D341Med (cell line): ENCODE data around the gene SETD3.

ENCODE experiments used
- DNase-seq: peaks from one replicate; pipeline ENCODE4 v3.0.0; 2012; ENCODE audit warnings: low spot score

Gene SETD3

GRCh38 chr14:99422228-99423010, 58.2 kb downstream of the SETD3 start:
- no peak for DNase-seq

- DNase-seq: no peak
Observed at GRCh38 chr14:99420711-99421110, 59.9 kb downstream of the SETD3 start.

- no peak for DNase-seq
Observed at GRCh38 chr14:99419905-99420304, 60.8 kb downstream of the SETD3 start.

- no peak for DNase-seq
Observed at GRCh38 chr14:99418242-99418641, 62.4 kb downstream of the SETD3 start.

- DNase-seq: no peak
Observed at GRCh38 chr14:99416909-99417308, 63.8 kb downstream of the SETD3 start.

GRCh38 chr14:99415496-99416281, 65.0 kb downstream of the SETD3 start:
- peak; percentile 71 for DNase-seq

- no peak for DNase-seq
Observed at GRCh38 chr14:99413911-99414310, 66.7 kb downstream of the SETD3 start.

- no peak for DNase-seq
Observed at GRCh38 chr14:99413172-99413571, 67.5 kb downstream of the SETD3 start.

- no peak for DNase-seq
Observed at GRCh38 chr14:99412117-99413061, 68.3 kb downstream of the SETD3 start.

GRCh38 chr14:99410019-99410418, 70.6 kb downstream of the SETD3 start:
- no peak for DNase-seq

- no peak for DNase-seq
Observed at GRCh38 chr14:99408971-99409289, 71.7 kb downstream of the SETD3 start.

GRCh38 chr14:99408286-99408970, 72.2 kb downstream of the SETD3 start:
- DNase-seq: no peak

GRCh38 chr14:99407416-99407815, 73.2 kb downstream of the SETD3 start:
- no peak for DNase-seq

GRCh38 chr14:99402950-99403349, 77.7 kb downstream of the SETD3 start:
- no peak for DNase-seq

GRCh38 chr14:99402285-99402648, 78.4 kb downstream of the SETD3 start:
- no peak for DNase-seq

- DNase-seq: no peak
Observed at GRCh38 chr14:99401621-99402284, 78.9 kb downstream of the SETD3 start.

GRCh38 chr14:99401211-99401610, 79.4 kb downstream of the SETD3 start:
- DNase-seq: no peak

- no peak for DNase-seq
Observed at GRCh38 chr14:99397698-99398097, 83.0 kb downstream of the SETD3 start.

- no peak for DNase-seq
Observed at GRCh38 chr14:99395909-99396530, 84.6 kb downstream of the SETD3 start.

GRCh38 chr14:99394602-99395156, 86.0 kb downstream of the SETD3 start:
- no peak for DNase-seq
